HG03460 (cell line): ENCODE results near the gene TIMM44.

Source experiments
- ATAC-seq: cut with Tn5 transposase; IDR thresholded peaks from one replicate; pipeline ENCODE4 v1.9.1; 2021; ENCODE audit not compliant: unreplicated experiment

The TIMM44 gene

DNA sequence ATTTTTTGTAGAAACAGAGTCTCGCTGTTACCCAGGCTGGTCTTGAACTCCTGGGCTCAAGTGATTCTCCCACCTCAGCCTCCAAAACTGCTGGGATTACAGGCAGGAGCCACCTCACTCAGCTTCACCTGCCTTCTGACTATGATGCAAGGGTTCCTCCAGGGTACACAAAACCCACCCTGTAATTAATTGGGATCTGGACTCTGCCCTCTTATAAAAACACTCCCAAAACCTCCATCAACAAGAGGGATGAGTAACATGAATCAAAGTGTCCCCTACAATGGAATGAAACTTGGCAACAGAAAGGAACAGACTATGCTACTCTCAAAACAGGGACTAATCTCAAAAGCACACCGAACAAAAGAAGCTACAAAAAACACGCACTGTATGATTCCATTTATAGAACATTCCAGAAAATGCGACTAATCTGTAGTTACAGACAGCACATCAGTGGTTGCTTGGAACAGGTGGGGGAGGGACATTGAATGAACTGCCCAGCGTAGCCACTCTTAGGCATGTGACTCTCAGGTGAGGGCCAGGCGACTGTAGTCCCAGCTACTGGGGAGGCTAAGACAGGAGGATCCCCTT lies 66.1 kb downstream of the TIMM44 start:
- ATAC-seq: no peak
